ENCODE measurements around the gene CLEC16A. TPM values are rescaled to one million over a fixed set of nuclear protein-coding genes. Genes with fewer than 3 reads are reported as not detected.

CLEC16A gene
- total and polyA plus RNA-seq, 9 of the 15 experiments (the other 6 are each of a cell fraction or from before 2014, with no cell fraction given): 1.00 to 22.3 (median 10.0) TPM

DNA sequence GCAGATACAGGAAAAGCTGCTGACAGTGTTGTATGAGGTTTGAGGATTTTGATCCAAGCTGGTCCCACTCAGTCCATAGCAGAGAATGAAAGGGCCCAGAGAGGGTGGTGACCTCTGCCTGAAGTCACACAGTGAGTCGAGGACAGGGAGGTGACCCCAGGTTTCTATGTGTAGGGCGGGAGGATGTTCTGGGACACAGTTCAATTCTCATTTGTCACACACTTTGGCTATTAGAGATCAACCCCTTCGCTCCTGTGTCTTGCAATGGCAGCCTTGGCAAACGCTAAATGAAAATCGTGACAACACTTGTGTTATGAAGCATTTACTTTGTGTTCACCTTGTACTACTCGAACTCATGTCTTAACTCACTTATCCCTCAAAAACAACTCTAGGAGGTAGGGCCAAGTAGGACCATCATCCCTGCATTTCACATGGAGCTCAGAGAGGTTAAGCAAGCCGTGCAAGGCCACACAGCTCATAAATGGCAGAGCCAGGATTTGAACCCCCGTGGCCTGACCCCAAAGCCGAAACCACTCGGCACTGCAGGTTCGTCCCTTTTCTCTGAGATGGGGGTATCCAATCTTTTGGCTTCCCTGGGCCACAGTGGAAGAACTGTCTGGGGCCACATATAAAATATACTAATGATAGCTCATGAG, 12.3 kb upstream of the CLEC16A start (continued):
- TF ChIP-seq, protein P1, sequence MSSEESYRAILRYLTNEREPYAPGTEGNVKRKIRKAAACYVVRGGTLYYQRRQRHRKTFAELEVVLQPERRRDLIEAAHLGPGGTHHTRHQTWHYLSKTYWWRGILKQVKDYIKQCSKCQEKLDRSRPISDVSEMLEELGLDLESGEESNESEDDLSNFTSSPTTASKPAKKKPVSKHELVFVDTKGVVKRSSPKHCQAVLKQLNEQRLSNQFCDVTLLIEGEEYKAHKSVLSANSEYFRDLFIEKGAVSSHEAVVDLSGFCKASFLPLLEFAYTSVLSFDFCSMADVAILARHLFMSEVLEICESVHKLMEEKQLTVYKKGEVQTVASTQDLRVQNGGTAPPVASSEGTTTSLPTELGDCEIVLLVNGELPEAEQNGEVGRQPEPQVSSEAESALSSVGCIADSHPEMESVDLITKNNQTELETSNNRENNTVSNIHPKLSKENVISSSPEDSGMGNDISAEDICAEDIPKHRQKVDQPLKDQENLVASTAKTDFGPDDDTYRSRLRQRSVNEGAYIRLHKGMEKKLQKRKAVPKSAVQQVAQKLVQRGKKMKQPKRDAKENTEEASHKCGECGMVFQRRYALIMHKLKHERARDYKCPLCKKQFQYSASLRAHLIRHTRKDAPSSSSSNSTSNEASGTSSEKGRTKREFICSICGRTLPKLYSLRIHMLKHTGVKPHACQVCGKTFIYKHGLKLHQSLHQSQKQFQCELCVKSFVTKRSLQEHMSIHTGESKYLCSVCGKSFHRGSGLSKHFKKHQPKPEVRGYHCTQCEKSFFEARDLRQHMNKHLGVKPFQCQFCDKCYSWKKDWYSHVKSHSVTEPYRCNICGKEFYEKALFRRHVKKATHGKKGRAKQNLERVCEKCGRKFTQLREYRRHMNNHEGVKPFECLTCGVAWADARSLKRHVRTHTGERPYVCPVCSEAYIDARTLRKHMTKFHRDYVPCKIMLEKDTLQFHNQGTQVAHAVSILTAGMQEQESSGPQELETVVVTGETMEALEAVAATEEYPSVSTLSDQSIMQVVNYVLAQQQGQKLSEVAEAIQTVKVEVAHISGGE (CRISPR knock-in tag; IDR thresholded peaks at IDR 0.05): no peak
- TF ChIP-seq MYBL2 (IDR thresholded peaks at IDR 0.05; ENCODE audit: low read depth) (no peak), MYBL2 (CRISPR knock-in tag; IDR thresholded peaks at IDR 0.05; ENCODE audit: borderline replicate concordance) (no peak), HSF4 (CRISPR knock-in tag; IDR thresholded peaks at IDR 0.05; ENCODE audit: borderline replicate concordance) (no peak), NFE2 (IDR thresholded peaks at IDR 0.05; ENCODE audit: low read depth) (no peak), RBM15 (IDR thresholded peaks at IDR 0.05; ENCODE audit: insufficient read depth, low read length) (no peak), RBM14 (IDR thresholded peaks at IDR 0.05; ENCODE audit: borderline replicate concordance, insufficient read depth, low read depth, low read length) (no peak), KAT2B (IDR thresholded peaks at IDR 0.05; ENCODE audit: low read depth, low read length) (no peak), ADNP (tag; IDR thresholded peaks at IDR 0.05) (peak; percentile 40; the same call in 1 of the 2 replicates), RHOXF2B (CRISPR knock-in tag; conservative IDR thresholded peaks at IDR 0.05) (no peak), BCOR (IDR thresholded peaks at IDR 0.05) (0 out of 2 replicates have a peak, but pooled peaks have one; percentile 48), POLR2AphosphoS5 (IDR thresholded peaks at IDR 0.05; ENCODE audit: control insufficient read depth, insufficient read depth, low read depth, low read length) (no peak), SMAD2 (IDR thresholded peaks at IDR 0.05; ENCODE audit: low read depth, low read length) (no peak), RBM25 (IDR thresholded peaks at IDR 0.05; ENCODE audit: low read depth, low read length, severe bottlenecking) (peak; percentile 78)
- TF ChIP-seq, protein P2, sequence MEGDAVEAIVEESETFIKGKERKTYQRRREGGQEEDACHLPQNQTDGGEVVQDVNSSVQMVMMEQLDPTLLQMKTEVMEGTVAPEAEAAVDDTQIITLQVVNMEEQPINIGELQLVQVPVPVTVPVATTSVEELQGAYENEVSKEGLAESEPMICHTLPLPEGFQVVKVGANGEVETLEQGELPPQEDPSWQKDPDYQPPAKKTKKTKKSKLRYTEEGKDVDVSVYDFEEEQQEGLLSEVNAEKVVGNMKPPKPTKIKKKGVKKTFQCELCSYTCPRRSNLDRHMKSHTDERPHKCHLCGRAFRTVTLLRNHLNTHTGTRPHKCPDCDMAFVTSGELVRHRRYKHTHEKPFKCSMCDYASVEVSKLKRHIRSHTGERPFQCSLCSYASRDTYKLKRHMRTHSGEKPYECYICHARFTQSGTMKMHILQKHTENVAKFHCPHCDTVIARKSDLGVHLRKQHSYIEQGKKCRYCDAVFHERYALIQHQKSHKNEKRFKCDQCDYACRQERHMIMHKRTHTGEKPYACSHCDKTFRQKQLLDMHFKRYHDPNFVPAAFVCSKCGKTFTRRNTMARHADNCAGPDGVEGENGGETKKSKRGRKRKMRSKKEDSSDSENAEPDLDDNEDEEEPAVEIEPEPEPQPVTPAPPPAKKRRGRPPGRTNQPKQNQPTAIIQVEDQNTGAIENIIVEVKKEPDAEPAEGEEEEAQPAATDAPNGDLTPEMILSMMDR (IDR thresholded peaks at IDR 0.05 in 2 of 3, conservative IDR thresholded peaks at IDR 0.05 in 1 of 3; ENCODE audit: insufficient read depth in 2 of 3, low read depth in 1 of 3, low read length in 3 of 3): no peak
- TF ChIP-seq, protein P3, sequence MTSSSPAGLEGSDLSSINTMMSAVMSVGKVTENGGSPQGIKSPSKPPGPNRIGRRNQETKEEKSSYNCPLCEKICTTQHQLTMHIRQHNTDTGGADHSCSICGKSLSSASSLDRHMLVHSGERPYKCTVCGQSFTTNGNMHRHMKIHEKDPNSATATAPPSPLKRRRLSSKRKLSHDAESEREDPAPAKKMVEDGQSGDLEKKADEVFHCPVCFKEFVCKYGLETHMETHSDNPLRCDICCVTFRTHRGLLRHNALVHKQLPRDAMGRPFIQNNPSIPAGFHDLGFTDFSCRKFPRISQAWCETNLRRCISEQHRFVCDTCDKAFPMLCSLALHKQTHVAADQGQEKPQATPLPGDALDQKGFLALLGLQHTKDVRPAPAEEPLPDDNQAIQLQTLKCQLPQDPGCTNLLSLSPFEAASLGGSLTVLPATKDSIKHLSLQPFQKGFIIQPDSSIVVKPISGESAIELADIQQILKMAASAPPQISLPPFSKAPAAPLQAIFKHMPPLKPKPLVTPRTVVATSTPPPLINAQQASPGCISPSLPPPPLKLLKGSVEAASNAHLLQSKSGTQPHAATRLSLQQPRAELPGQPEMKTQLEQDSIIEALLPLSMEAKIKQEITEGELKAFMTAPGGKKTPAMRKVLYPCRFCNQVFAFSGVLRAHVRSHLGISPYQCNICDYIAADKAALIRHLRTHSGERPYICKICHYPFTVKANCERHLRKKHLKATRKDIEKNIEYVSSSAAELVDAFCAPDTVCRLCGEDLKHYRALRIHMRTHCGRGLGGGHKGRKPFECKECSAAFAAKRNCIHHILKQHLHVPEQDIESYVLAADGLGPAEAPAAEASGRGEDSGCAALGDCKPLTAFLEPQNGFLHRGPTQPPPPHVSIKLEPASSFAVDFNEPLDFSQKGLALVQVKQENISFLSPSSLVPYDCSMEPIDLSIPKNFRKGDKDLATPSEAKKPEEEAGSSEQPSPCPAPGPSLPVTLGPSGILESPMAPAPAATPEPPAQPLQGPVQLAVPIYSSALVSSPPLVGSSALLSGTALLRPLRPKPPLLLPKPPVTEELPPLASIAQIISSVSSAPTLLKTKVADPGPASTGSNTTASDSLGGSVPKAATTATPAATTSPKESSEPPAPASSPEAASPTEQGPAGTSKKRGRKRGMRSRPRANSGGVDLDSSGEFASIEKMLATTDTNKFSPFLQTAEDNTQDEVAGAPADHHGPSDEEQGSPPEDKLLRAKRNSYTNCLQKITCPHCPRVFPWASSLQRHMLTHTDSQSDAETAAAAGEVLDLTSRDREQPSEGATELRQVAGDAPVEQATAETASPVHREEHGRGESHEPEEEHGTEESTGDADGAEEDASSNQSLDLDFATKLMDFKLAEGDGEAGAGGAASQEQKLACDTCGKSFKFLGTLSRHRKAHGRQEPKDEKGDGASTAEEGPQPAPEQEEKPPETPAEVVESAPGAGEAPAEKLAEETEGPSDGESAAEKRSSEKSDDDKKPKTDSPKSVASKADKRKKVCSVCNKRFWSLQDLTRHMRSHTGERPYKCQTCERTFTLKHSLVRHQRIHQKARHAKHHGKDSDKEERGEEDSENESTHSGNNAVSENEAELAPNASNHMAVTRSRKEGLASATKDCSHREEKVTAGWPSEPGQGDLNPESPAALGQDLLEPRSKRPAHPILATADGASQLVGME (CRISPR knock-in tag; IDR thresholded peaks at IDR 0.05): no peak

All from K562 (cell line).